Stimulated activated CD4-positive, alpha-beta T cell treated with anti-CD3 and anti-CD28 coated beads, Interleukin-12 subunit alpha, Interleukin-12 subunit beta, amount 100 ng/mL, for 24 hours (primary cell): ENCODE data around the gene ADAMTS15.
"Not testable (repeated sequence)": the region's sequence is repeated elsewhere in the genome, so short reads cannot be mapped to it uniquely, and the experiment has no call there.

Source experiments
- DNase-seq, 2 experiments: peaks; one replicate each; pipeline ENCODE4 v3.0.0-alpha.2; 2020; ENCODE audit warnings: low read depth in 2 of 2

The ADAMTS15 gene

GRCh38 chr11:130436171-130436570 is 12.3 kb upstream of the ADAMTS15 start:
- DNase-seq, result no peak

GRCh38 chr11:130437848-130438247 is 10.6 kb upstream of the ADAMTS15 start:
- no peak for DNase-seq

GRCh38 chr11:130438401-130439159 is 9.9 kb upstream of the ADAMTS15 start:
- not testable (repeated sequence) for DNase-seq

- DNase-seq, result no peak
These were observed 9.3 kb upstream of the ADAMTS15 start for GRCh38 chr11:130439160-130439519.

GRCh38 chr11:130439876-130440275 is 8.6 kb upstream of the ADAMTS15 start:
- no peak for DNase-seq

- no peak for DNase-seq
These were observed 6.7 kb upstream of the ADAMTS15 start for GRCh38 chr11:130441719-130442118.

- no peak for DNase-seq
These were observed 5.7 kb upstream of the ADAMTS15 start for GRCh38 chr11:130442737-130443136.

GRCh38 chr11:130445788-130446187 is 2.7 kb upstream of the ADAMTS15 start:
- DNase-seq, result no peak

GRCh38 chr11:130448039-130448415 is 418 bp upstream of the ADAMTS15 start:
- no peak for DNase-seq

- DNase-seq, result no peak
These were observed 1.0 kb downstream of the ADAMTS15 start for GRCh38 chr11:130449310-130449990.

GRCh38 chr11:130449996-130450769 is 1.7 kb downstream of the ADAMTS15 start:
- no peak for DNase-seq

GRCh38 chr11:130451231-130452019 is 3.0 kb downstream of the ADAMTS15 start:
- DNase-seq, result no peak

- no peak for DNase-seq
These were observed 3.7 kb downstream of the ADAMTS15 start for GRCh38 chr11:130452176-130452575.

- no peak for DNase-seq
These were observed 4.5 kb downstream of the ADAMTS15 start for GRCh38 chr11:130452940-130453339.

- no peak for DNase-seq
These were observed 6.2 kb downstream of the ADAMTS15 start for GRCh38 chr11:130454491-130455252.

- no peak for DNase-seq
These were observed 7.2 kb downstream of the ADAMTS15 start for GRCh38 chr11:130455483-130456127.

GRCh38 chr11:130456286-130456685 is 7.8 kb downstream of the ADAMTS15 start:
- DNase-seq, result no peak

GRCh38 chr11:130457623-130458409 is 9.4 kb downstream of the ADAMTS15 start:
- no peak for DNase-seq

GRCh38 chr11:130458410-130458729 is 9.9 kb downstream of the ADAMTS15 start:
- no peak for DNase-seq

- no peak for DNase-seq
These were observed 11.1 kb downstream of the ADAMTS15 start for GRCh38 chr11:130459521-130459920.
